Measurements from ENCODE around the gene CADM4.

GRCh38 chr19:43584484-43584883 is 55.2 kb downstream of the CADM4 start:
- TF ChIP-seq CTCF (conservative IDR thresholded peaks at IDR 0.05; ENCODE audit: low read depth, low read length) (no peak), EZH2 (IDR thresholded peaks at IDR 0.05; ENCODE audit: borderline replicate concordance, low read depth, low read length, poor library complexity, severe bottlenecking) (no peak)
